HEK293 (cell line): ENCODE measurements around the gene SHCBP1.

Experiments used
- CTCF ChIA-PET: fragments of 350-600 bp; formaldehyde crosslinking; extraction: SDS; loops from one replicate; lab custom pipeline; 2021; ENCODE audit warnings: antibody characterized with exemption; lab: Yijun Ruan, JAX
- POLR2A ChIA-PET: fragments of 300-600 bp; formaldehyde crosslinking; extraction: SDS; loops from one replicate; lab custom pipeline; 2020; ENCODE audit warnings: antibody characterized with exemption, inconsistent platforms; lab: Yijun Ruan, JAX
- H3K27ac ChIP-seq: fragments of 200-500 bp; sonication (Bioruptor generic); 2 replicates; pipeline ENCODE4 v1.5.1; 2014; ENCODE audit warnings: low read depth, low read length, control low read depth, inconsistent platforms; ENCODE audit errors: extremely low read depth
- H3K36me3 ChIP-seq, 2 experiments: fragments of 200-500 bp in 1 of 2; sonication (Bioruptor generic) in 1 of 2; 1 replicate in 1 of 2; 2 replicates in 1 of 2; pipeline ENCODE4 v1.5.1; 2014 to 2017; ENCODE audit warnings: inconsistent platforms in 2 of 2, low read length in 2 of 2; ENCODE audit not compliant: control insufficient read depth in 2 of 2, insufficient read depth in 1 of 2
- H3K4me1 ChIP-seq: fragments of 200-500 bp; sonication (Bioruptor generic); 2 replicates; pipeline ENCODE4 v1.5.1; 2014; ENCODE audit warnings: mild to moderate bottlenecking, low read length, inconsistent platforms; ENCODE audit not compliant: control insufficient read depth, insufficient read depth
- H3K4me3 ChIP-seq: 2 replicates; pipeline ENCODE4 v1.5.1; 2011; ENCODE audit warnings: low read depth, mild to moderate bottlenecking, control low read depth, low read length, moderate library complexity
- H3K9me3 ChIP-seq: fragments of 200-500 bp; sonication (Bioruptor generic); 2 replicates; pipeline ENCODE4 v1.5.1; 2014; ENCODE audit warnings: low read depth, low read length, inconsistent platforms; ENCODE audit not compliant: control insufficient read depth, insufficient read depth
- BCL11A ChIP-seq: fragments of 450-650 bp; formaldehyde crosslinking; IDR thresholded peaks from 2 replicates; pipeline ENCODE4 v1.5.1; 2016; ENCODE audit warnings: low read depth, missing biosample characterization, missing genetic modification characterization
- KLF9 ChIP-seq: fragments of 450-650 bp; formaldehyde crosslinking; IDR thresholded peaks from 2 replicates; pipeline ENCODE4 v1.5.1; 2016; ENCODE audit warnings: missing biosample characterization, missing genetic modification characterization, low read depth
- PRDM1 ChIP-seq: fragments of 450-650 bp; formaldehyde crosslinking; IDR thresholded peaks from 2 replicates; pipeline ENCODE4; 2016; ENCODE audit warnings: missing biosample characterization, missing genetic modification characterization
- ZBTB1 ChIP-seq: fragments of 450-650 bp; formaldehyde crosslinking; IDR thresholded peaks from 2 replicates; pipeline ENCODE4 v1.5.1; 2016; ENCODE audit warnings: missing biosample characterization, missing genetic modification characterization
- ZBTB21 ChIP-seq: fragments of 450-650 bp; formaldehyde crosslinking; IDR thresholded peaks from 2 replicates; pipeline ENCODE4 v1.5.1; 2017; ENCODE audit warnings: missing biosample characterization, missing genetic modification characterization
- ZBTB48 ChIP-seq: fragments of 450-650 bp; formaldehyde crosslinking; IDR thresholded peaks from 2 replicates; pipeline ENCODE4 v1.5.1; 2016; ENCODE audit warnings: missing biosample characterization, missing genetic modification characterization
- ZBTB7A ChIP-seq: fragments of 450-650 bp; formaldehyde crosslinking; IDR thresholded peaks from 2 replicates; pipeline ENCODE4 v1.5.1; 2016; ENCODE audit warnings: low read depth, missing biosample characterization, missing genetic modification characterization
- ZNF112 ChIP-seq: fragments of 450-650 bp; formaldehyde crosslinking; IDR thresholded peaks from 2 replicates; pipeline ENCODE4 v1.5.0; 2017; ENCODE audit warnings: missing biosample characterization, missing genetic modification characterization
- ZNF121 ChIP-seq: fragments of 450-650 bp; formaldehyde crosslinking; IDR thresholded peaks from 2 replicates; pipeline ENCODE4 v1.5.1; 2016; ENCODE audit warnings: missing biosample characterization, missing genetic modification characterization
- ZNF148 ChIP-seq: fragments of 450-650 bp; formaldehyde crosslinking; IDR thresholded peaks from 2 replicates; pipeline ENCODE4 v1.5.0; 2017; ENCODE audit warnings: missing biosample characterization, missing genetic modification characterization, borderline replicate concordance
- ZNF157 ChIP-seq: fragments of 450-650 bp; formaldehyde crosslinking; IDR thresholded peaks from 2 replicates; pipeline ENCODE4 v1.5.1; 2016; ENCODE audit warnings: missing biosample characterization, missing genetic modification characterization
- ZNF423 ChIP-seq: fragments of 450-650 bp; formaldehyde crosslinking; IDR thresholded peaks from 2 replicates; pipeline ENCODE4 v1.5.1; 2016; ENCODE audit warnings: missing biosample characterization, missing genetic modification characterization
- ZNF544 ChIP-seq: fragments of 450-650 bp; formaldehyde crosslinking; IDR thresholded peaks from 2 replicates; pipeline ENCODE4 v1.5.0; 2017; ENCODE audit warnings: missing biosample characterization, missing genetic modification characterization
- ZNF626 ChIP-seq: fragments of 450-650 bp; sonication (Bioruptor Pico); formaldehyde crosslinking; IDR thresholded peaks from 2 replicates; pipeline ENCODE4 v1.5.1; 2018; ENCODE audit warnings: missing biosample characterization, missing genetic modification characterization, inconsistent platforms
- ZNF664 ChIP-seq: fragments of 450-650 bp; formaldehyde crosslinking; IDR thresholded peaks from 2 replicates; pipeline ENCODE4 v1.5.1; 2016; ENCODE audit warnings: missing biosample characterization, missing genetic modification characterization
- ZNF792 ChIP-seq: fragments of 450-650 bp; formaldehyde crosslinking; IDR thresholded peaks from 2 replicates; pipeline ENCODE4 v1.5.1; 2016; ENCODE audit warnings: missing biosample characterization, missing genetic modification characterization
- TF ChIP-seq, protein P1 (sequence below): fragments of 450-650 bp; formaldehyde crosslinking; IDR thresholded peaks from 2 replicates; pipeline ENCODE4 v1.5.1; 2016; ENCODE audit warnings: missing biosample characterization, missing genetic modification characterization
- TF ChIP-seq, protein P2 (sequence below): fragments of 450-650 bp; formaldehyde crosslinking; IDR thresholded peaks from 2 replicates; pipeline ENCODE4 v1.5.1; 2016; ENCODE audit warnings: missing biosample characterization, missing genetic modification characterization
- TF ChIP-seq, protein P3 (sequence below): sonication (generic); formaldehyde crosslinking; IDR thresholded peaks from 2 replicates; pipeline ENCODE4 v1.8.1; 2022; ENCODE audit warnings: mild to moderate bottlenecking, moderate library complexity, missing genetic modification reagents

SHCBP1 gene

DNA sequence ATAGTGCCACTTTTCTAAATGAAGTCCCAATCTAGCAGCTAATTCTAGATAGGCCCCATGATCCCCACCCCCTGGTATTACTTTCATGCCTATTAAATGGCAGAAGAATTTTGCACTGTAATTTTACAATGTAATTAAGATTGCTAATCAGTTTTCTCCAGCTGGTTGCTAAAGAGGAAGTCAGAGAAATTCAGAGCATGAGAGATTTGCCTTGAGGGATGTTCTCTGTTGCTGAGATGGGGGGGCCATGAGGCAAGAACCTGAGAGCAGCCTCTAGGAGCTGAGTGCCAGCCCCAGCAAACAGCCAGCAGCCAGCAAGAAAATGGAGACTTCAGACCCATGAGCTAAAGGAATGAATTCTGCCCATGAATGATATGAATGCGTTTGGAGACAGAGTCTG, 38.9 kb downstream of the SHCBP1 start:
- Histone ChIP-seq H3K36me3 (peaks cover 19 to 51% of the 10 kb centered on the region in 2 experiments; a peak in 2 of 3 replicates), H3K27ac (no peak overlapping the region), H3K9me3 (no peaks in the 10 kb centered on the region), H3K4me3 (no peak overlapping the region), H3K4me1 (no peaks in the 10 kb centered on the region)
- POLR2A ChIA-PET = interaction anchor here (0.7 kb wide), 1 partner anchor 265 kb away, joined by 3 read pairs; no protein-coding TSS in a partner anchor
- CTCF ChIA-PET = interaction anchor here (0.6 kb wide), 2 partner anchors 44 to 111 kb away, joined by 3 to 4 read pairs; no protein-coding TSS in a partner anchor
- TF ChIP-seq ZNF544 (tag by site-specific recombination) (no peak), ZNF148 (no peak), ZBTB48 (tag by site-specific recombination) (no peak), KLF9 (tag by site-specific recombination) (no peak), ZNF664 (tag by site-specific recombination) (no peak), ZNF157 (tag by site-specific recombination) (no peak), ZNF423 (no peak), ZNF121 (tag by site-specific recombination) (no peak), ZNF112 (tag by site-specific recombination) (no peak), ZBTB7A (tag by site-specific recombination) (no peak), ZNF792 (tag by site-specific recombination) (no peak), BCL11A (no peak), ZBTB21 (no peak), ZNF626 (no peak), ZBTB1 (tag by site-specific recombination) (no peak)
- TF ChIP-seq, protein P1, sequence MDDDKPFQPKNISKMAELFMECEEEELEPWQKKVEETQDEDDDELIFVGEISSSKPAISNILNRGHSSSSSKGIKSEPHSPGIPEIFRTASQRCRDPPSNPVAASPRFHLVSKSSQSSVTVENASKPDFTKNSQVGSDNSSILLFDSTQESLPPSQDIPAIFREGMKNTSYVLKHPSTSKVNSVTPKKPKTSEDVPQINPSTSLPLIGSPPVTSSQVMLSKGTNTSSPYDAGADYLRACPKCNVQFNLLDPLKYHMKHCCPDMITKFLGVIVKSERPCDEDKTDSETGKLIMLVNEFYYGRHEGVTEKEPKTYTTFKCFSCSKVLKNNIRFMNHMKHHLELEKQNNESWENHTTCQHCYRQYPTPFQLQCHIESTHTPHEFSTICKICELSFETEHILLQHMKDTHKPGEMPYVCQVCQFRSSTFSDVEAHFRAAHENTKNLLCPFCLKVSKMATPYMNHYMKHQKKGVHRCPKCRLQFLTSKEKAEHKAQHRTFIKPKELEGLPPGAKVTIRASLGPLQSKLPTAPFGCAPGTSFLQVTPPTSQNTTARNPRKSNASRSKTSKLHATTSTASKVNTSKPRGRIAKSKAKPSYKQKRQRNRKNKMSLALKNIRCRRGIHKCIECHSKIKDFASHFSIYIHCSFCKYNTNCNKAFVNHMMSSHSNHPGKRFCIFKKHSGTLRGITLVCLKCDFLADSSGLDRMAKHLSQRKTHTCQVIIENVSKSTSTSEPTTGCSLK = no peak
- TF ChIP-seq, protein P2, sequence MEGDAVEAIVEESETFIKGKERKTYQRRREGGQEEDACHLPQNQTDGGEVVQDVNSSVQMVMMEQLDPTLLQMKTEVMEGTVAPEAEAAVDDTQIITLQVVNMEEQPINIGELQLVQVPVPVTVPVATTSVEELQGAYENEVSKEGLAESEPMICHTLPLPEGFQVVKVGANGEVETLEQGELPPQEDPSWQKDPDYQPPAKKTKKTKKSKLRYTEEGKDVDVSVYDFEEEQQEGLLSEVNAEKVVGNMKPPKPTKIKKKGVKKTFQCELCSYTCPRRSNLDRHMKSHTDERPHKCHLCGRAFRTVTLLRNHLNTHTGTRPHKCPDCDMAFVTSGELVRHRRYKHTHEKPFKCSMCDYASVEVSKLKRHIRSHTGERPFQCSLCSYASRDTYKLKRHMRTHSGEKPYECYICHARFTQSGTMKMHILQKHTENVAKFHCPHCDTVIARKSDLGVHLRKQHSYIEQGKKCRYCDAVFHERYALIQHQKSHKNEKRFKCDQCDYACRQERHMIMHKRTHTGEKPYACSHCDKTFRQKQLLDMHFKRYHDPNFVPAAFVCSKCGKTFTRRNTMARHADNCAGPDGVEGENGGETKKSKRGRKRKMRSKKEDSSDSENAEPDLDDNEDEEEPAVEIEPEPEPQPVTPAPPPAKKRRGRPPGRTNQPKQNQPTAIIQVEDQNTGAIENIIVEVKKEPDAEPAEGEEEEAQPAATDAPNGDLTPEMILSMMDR (tag by site-specific recombination) = no peak

- Histone ChIP-seq H3K36me3 (peaks cover 3 to 23% of the 10 kb centered on the region in 2 experiments; a peak in 2 of 3 replicates), H3K4me1 (no peaks in the 10 kb centered on the region), H3K4me3 (no peak overlapping the region), H3K27ac (no peak overlapping the region), H3K9me3 (no peaks in the 10 kb centered on the region)
- POLR2A ChIA-PET = no interaction called here
- TF ChIP-seq PRDM1 (tag by site-specific recombination) = peak; percentile 87
- TF ChIP-seq, protein P3, sequence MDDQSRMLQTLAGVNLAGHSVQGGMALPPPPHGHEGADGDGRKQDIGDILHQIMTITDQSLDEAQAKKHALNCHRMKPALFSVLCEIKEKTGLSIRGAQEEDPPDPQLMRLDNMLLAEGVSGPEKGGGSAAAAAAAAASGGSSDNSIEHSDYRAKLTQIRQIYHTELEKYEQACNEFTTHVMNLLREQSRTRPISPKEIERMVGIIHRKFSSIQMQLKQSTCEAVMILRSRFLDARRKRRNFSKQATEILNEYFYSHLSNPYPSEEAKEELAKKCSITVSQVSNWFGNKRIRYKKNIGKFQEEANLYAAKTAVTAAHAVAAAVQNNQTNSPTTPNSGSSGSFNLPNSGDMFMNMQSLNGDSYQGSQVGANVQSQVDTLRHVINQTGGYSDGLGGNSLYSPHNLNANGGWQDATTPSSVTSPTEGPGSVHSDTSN (CRISPR knock-in tag) = no peak
- CTCF ChIA-PET = interaction anchor here (0.7 kb wide), 1 partner anchor 96 kb away, joined by 3 read pairs; no protein-coding TSS in a partner anchor
Measured at GRCh38 chr16:46577988-46578579, 43.1 kb downstream of the SHCBP1 start.
